Lung (tissue), 12 donors: ENCODE data around the gene ATP2B2. TPM values are rescaled to one million over a fixed set of nuclear protein-coding genes. Genes with fewer than 3 reads are reported as not detected.

ENCODE experiments used
- ATAC-seq: fragments of 200-7000 bp; cut with Tn5 transposase; one replicate; pipeline ENCODE4 v1.9.1; 2020; ENCODE audit warnings: moderate number of reproducible peaks; ENCODE audit not compliant: insufficient read depth, low FRiP score
- DNase-seq, 3 donors: peaks; one replicate each; pipeline ENCODE4 v3.0.0-alpha.2; 2013 to 2017
- H3K27ac ChIP-seq, 2 donors: one replicate each; pipeline ENCODE4 v1.5.1; 2013; ENCODE audit warnings: mild to moderate bottlenecking in 2 of 2, moderate library complexity in 2 of 2, control low read depth in 1 of 2, inconsistent platforms in 1 of 2, low read depth in 1 of 2, low read length in 1 of 2
- H3K27me3 ChIP-seq, 3 donors: one replicate each; pipeline ENCODE4 v1.5.1; 2013; ENCODE audit warnings: low read length in 2 of 3; ENCODE audit not compliant: control insufficient read depth in 3 of 3, insufficient read depth in 3 of 3
- H3K36me3 ChIP-seq, 4 donors: one replicate each; pipeline ENCODE4 v1.5.1; 2013; ENCODE audit warnings: low read length in 4 of 4, mild to moderate bottlenecking in 1 of 4, moderate library complexity in 1 of 4; ENCODE audit not compliant: control insufficient read depth in 4 of 4, insufficient read depth in 4 of 4
- H3K4me1 ChIP-seq, 5 donors: one replicate each; pipeline ENCODE4 v1.5.1; 2013; ENCODE audit warnings: low read length in 5 of 5, mild to moderate bottlenecking in 2 of 5, moderate library complexity in 1 of 5; ENCODE audit not compliant: control insufficient read depth in 5 of 5, insufficient read depth in 5 of 5
- H3K4me3 ChIP-seq: one replicate; pipeline ENCODE4 v1.5.1; 2013; ENCODE audit warnings: mild to moderate bottlenecking, control low read depth, moderate library complexity
- H3K9ac ChIP-seq, 2 donors: one replicate each; pipeline ENCODE4 v1.5.1; 2013; ENCODE audit warnings: low read length in 2 of 2, control low read depth in 1 of 2; ENCODE audit not compliant: insufficient read depth in 1 of 2
- H3K9me3 ChIP-seq, 4 donors: one replicate each; pipeline ENCODE4 v1.5.1; 2013; ENCODE audit warnings: low read length in 3 of 4, mild to moderate bottlenecking in 1 of 4, moderate library complexity in 1 of 4; ENCODE audit not compliant: control insufficient read depth in 4 of 4, insufficient read depth in 3 of 4
- CTCF ChIP-seq: IDR thresholded peaks from 2 replicates; pipeline ENCODE4 v1.5.1; 2012; ENCODE audit warnings: mild to moderate bottlenecking; ENCODE audit errors: control extremely low read depth, extremely low read depth
- WGBS, 2 donors: extraction: QIAGEN DNeasy Blood & Tissue Kit; methylation state at CpG; one replicate each; pipeline ENCODE4 v1.1.7; 2013; 5-methylcytosine and 5-hydroxymethylcytosine counted together
- polyA plus RNA-seq, 2 donors: library from polyadenylated mRNA; stranded (reverse); fragments of 200-250 nt; gene quantifications; one replicate each; pipeline ENCODE4 v1.2.1, GENCODE V29; 2013
- total RNA-seq, 2 donors: library from RNA; depleted of rRNA in 1 of 2; stranded (reverse); fragments of >200 nt in 1 of 2; gene quantifications; one replicate each; pipeline ENCODE4 v1.2.1, GENCODE V29; 2014 to 2021
- donor health status: control.
- donor health status: control.
- donor health status: Bipolar disorder and iron deficiency.
- donor health status: healthy.
- donor health status: DM: yes; HTN: yes; CAD: no.

Gene ATP2B2
- total and polyA plus RNA-seq, 4 donors, result 0.06 TPM; not detected in 3

- no peak for ATAC-seq
- 52 to 70% methylated on average over 10 of the region's 10 CpGs for WGBS, 2 donors
- Histone ChIP-seq H3K36me3 (no peaks in the 10 kb centered on the region), H3K9ac (no peak overlapping the region), H3K9me3 (no peaks in the 10 kb centered on the region), H3K27ac (no peak overlapping the region), H3K4me1 (peaks cover 0 to 9% (median 0%) of the 10 kb centered on the region in 5 donors), H3K27me3 (peaks cover 0 to 16% (median 3%) of the 10 kb centered on the region in 3 donors), H3K4me3 (no peak overlapping the region)
- no peak for DNase-seq
- no peak for TF ChIP-seq CTCF
Measured at GRCh38 chr3:10353661-10354360, 151.6 kb downstream of the ATP2B2 start.

- WGBS, 2 donors, result 76 to 79% methylated on average over 3 of the region's 3 CpGs
- ATAC-seq (no peak), DNase-seq (no peak)
- H3K9me3 ChIP-seq, result no peaks in the 10 kb centered on the region
- H3K27ac ChIP-seq, result no peak overlapping the region
- no peak overlapping the region for H3K4me3 ChIP-seq
- H3K27me3 ChIP-seq, result peaks cover 0 to 16% (median 3%) of the 10 kb centered on the region in 3 donors
- no peaks in the 10 kb centered on the region for H3K36me3 ChIP-seq
- TF ChIP-seq CTCF, result no peak
- peaks cover 0 to 9% (median 0%) of the 10 kb centered on the region in 5 donors for H3K4me1 ChIP-seq
- no peak overlapping the region for H3K9ac ChIP-seq
Measured at GRCh38 chr3:10353160-10353559, 152.2 kb downstream of the ATP2B2 start.

- Histone ChIP-seq H3K36me3 (no peaks in the 10 kb centered on the region), H3K4me3 (no peak overlapping the region), H3K27me3 (peaks cover 0 to 16% (median 3%) of the 10 kb centered on the region in 3 donors), H3K27ac (no peak overlapping the region), H3K4me1 (peaks cover 0 to 7% (median 0%) of the 10 kb centered on the region in 5 donors), H3K9me3 (no peaks in the 10 kb centered on the region), H3K9ac (no peak overlapping the region)
- no peak for TF ChIP-seq CTCF
- ATAC-seq (no peak), DNase-seq (no peak)
- 66 to 71% methylated on average over 14 of the region's 14 CpGs for WGBS, 2 donors
Measured at GRCh38 chr3:10352146-10352911, 153.1 kb downstream of the ATP2B2 start.
